Esophagus (tissue), 2 donors: Measurements from ENCODE around the gene ADRB2. TPM values are rescaled to one million over a fixed set of nuclear protein-coding genes. Genes with fewer than 3 reads are reported as not detected.

Experiments
- H3K27ac ChIP-seq, 2 donors: one replicate each; pipeline ENCODE4 v1.5.1; 2013; ENCODE audit warnings: low read depth in 2 of 2, mild to moderate bottlenecking in 2 of 2, inconsistent platforms in 1 of 2, low read length in 1 of 2, moderate library complexity in 1 of 2
- H3K27me3 ChIP-seq, 2 donors: one replicate each; pipeline ENCODE4 v1.6.1; 2013; ENCODE audit warnings: low read length in 2 of 2, control low read depth in 1 of 2, mild to moderate bottlenecking in 1 of 2; ENCODE audit not compliant: insufficient read depth in 2 of 2, control insufficient read depth in 1 of 2
- H3K36me3 ChIP-seq, 2 donors: one replicate each; pipeline ENCODE4 v1.6.1; 2013; ENCODE audit warnings: low read length in 1 of 2; ENCODE audit not compliant: control insufficient read depth in 2 of 2, insufficient read depth in 2 of 2
- H3K4me1 ChIP-seq, 2 donors: one replicate each; pipeline ENCODE4 v1.6.1; 2013; ENCODE audit warnings: low read length in 1 of 2; ENCODE audit not compliant: control insufficient read depth in 2 of 2, insufficient read depth in 2 of 2
- H3K4me3 ChIP-seq, 2 donors: one replicate each; pipeline ENCODE4 v1.5.1; 2013; ENCODE audit warnings: low read length in 2 of 2, mild to moderate bottlenecking in 2 of 2, low read depth in 1 of 2, moderate library complexity in 1 of 2
- H3K9me3 ChIP-seq, 2 donors: one replicate each; pipeline ENCODE4 v1.6.1; 2013; ENCODE audit warnings: mild to moderate bottlenecking in 2 of 2, low read depth in 1 of 2, low read length in 1 of 2, moderate library complexity in 1 of 2; ENCODE audit not compliant: control insufficient read depth in 2 of 2, insufficient read depth in 1 of 2
- WGBS, 2 donors: extraction: QIAGEN DNeasy Blood & Tissue Kit; methylation state at CpG; one replicate each; pipeline ENCODE4 v1.1.7; 2013; 5-methylcytosine and 5-hydroxymethylcytosine counted together
- polyA plus RNA-seq, 2 donors: library from polyadenylated mRNA; stranded (reverse); fragments of 200-250 nt; gene quantifications; one replicate each; pipeline ENCODE4 v1.2.3, GENCODE V29; 2013
- donor health status: healthy with polysubstance abuse.
- donor health status: Bipolar disorder and iron deficiency.

Gene ADRB2
- polyA plus RNA-seq, 2 donors: 2.1 to 2.8 TPM

DNA sequence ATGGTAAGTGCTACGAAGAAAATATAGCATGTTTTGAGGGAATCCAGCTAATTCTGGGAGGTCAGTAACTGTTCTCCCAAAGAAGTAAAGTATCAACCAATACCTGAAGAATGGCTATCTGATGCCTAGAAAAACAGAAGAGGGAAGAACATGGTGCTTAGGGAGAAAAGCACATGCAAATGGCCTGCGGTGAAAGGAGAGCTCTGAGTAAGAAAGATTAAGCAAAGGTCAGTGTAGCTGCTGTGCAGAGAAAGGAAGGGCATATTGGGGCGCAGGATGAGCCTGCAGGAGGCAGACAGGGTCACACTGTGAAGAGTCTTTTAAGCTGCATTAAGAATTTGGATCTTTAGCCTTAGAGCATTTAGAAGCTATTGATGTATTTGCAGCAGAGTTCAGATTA is 11.0 kb downstream of the ADRB2 start:
- peaks cover 0 to 2% of the 10 kb centered on the region in 2 donors for H3K4me1 ChIP-seq

DNA sequence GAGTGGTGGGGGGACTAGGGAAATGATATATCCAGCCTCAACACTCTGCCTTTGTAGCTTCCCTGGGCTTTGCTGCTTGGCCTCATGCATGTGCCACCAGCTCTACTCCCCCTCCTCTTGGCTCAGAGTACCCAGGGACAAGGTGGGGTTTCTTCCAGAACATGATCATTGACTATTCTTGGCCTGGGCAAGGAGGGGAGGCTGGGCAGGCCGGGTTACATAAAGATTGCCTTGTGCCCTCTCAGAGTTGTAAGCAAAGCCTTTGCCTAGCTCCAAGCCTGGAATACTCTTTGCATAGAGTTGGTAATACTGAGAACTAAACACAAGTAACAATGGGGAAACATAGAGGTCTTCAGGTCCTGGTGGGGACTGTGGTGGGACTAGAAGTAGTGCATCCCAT is 11.9 kb downstream of the ADRB2 start:
- no peaks in the 10 kb centered on the region for H3K9me3 ChIP-seq
- H3K27me3 ChIP-seq: no peaks in the 10 kb centered on the region
- no peak overlapping the region for H3K27ac ChIP-seq
- H3K4me1 ChIP-seq: no peaks in the 10 kb centered on the region
- WGBS, 2 donors: 85 to 91% methylated on average over 1 of the region's 1 CpG
- H3K36me3 ChIP-seq: no peaks in the 10 kb centered on the region
- no peak overlapping the region for H3K4me3 ChIP-seq

More for the DNA sequence above, 11.0 kb downstream of the ADRB2 start:
- Histone ChIP-seq H3K9me3 (no peaks in the 10 kb centered on the region), H3K27me3 (no peaks in the 10 kb centered on the region), H3K4me3 (no peak overlapping the region), H3K36me3 (no peaks in the 10 kb centered on the region), H3K27ac (no peak overlapping the region)
- WGBS, 2 donors: 94% methylated on average over 3 of the region's 3 CpGs

DNA sequence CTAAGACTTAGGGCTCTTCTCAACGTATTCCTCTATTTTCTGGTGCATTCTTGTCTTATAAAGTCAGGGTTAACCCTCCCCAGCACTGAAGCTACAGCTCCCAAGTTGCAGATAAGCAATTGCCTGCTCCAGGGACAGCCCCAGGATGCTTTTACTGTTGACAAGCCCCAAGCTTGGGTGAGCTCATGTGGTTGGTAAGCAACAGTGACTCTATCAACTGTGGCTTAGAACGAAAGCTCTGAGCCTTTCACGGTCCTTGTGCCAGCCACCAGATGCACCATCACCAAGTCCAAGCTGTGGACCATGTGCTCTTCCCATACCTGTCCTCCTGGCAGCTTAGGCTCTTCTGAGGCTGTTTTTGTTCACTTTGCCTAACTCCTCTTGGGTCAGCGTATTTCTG is 13.5 kb downstream of the ADRB2 start:
- Histone ChIP-seq H3K27ac (peak overlapping the region in 1 of 2 donors; percentile 42), H3K4me3 (no peak overlapping the region), H3K36me3 (no peaks in the 10 kb centered on the region), H3K9me3 (no peaks in the 10 kb centered on the region), H3K27me3 (no peaks in the 10 kb centered on the region), H3K4me1 (no peaks in the 10 kb centered on the region)
- WGBS, 2 donors: 80 to 84% methylated on average over 4 of the region's 4 CpGs

DNA sequence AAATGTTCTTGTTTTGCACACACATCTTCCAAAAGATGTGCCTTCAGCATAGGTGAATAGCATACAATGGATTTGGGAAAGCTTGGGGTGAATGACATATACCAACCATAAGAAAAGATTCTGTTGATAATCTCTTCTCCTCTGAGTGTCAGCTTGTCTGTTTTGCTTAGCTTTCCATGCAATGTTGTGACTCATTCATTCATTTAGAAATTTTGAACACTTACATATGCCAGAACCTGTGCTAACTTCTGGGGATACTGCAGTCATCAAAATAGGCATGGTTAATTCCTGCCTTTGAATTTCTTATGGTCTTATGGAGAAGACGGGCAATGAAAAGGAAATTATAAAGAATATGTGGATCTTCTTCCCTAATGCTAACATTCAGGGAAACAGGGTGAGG is 14.1 kb downstream of the ADRB2 start:
- 77 to 85% methylated on average over 1 of the region's 1 CpG for WGBS, 2 donors
- Histone ChIP-seq H3K4me3 (no peak overlapping the region), H3K36me3 (no peaks in the 10 kb centered on the region), H3K27me3 (no peaks in the 10 kb centered on the region), H3K9me3 (no peaks in the 10 kb centered on the region), H3K27ac (no peak overlapping the region), H3K4me1 (no peaks in the 10 kb centered on the region)

DNA sequence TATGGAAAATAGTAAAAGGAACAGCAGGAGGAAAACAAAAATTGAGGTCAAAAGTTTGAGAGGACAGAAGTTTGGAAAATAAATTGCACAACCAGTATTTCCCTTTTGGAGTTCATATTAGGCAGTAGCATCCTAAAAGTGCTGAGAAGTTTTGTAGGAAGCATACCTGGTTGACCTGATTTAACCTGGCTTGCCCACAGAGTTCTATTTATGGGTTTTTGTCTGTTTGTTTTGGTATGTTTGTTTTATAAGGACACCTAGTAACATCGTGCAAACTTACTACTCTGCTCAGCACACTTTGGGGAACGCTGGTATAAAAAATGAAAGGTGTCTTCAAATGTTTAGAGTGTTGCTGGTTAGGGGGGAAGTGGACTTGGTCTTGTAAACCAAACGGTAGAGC is 15.1 kb downstream of the ADRB2 start:
- no peak overlapping the region for H3K27ac ChIP-seq
- 35 to 44% methylated on average over 3 of the region's 3 CpGs for WGBS, 2 donors
- no peaks in the 10 kb centered on the region for H3K36me3 ChIP-seq
- H3K4me1 ChIP-seq: no peaks in the 10 kb centered on the region
- H3K9me3 ChIP-seq: no peaks in the 10 kb centered on the region
- no peak overlapping the region for H3K4me3 ChIP-seq
- no peaks in the 10 kb centered on the region for H3K27me3 ChIP-seq

DNA sequence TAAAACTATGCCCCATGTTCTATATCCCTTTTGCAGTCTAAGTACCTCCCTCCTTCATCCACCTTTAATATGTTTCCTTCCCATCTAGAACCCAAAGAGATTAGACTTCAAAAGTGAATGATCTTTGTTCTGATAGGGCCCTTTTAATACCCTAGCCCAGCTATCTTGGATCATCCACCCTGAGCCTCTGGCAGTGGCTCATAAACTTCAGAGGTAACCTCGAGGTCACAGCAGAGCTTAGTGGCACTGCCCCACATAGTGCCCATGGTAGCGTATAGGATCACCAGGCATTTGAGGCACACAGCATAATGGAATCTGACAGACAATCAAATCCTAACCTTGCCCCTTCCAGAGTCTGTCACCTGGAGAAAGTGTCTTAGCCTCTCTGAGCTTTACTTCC is 15.8 kb downstream of the ADRB2 start:
- Histone ChIP-seq H3K4me1 (no peaks in the 10 kb centered on the region), H3K9me3 (no peaks in the 10 kb centered on the region)
- 91 to 92% methylated on average over 2 of the region's 2 CpGs for WGBS, 2 donors

DNA sequence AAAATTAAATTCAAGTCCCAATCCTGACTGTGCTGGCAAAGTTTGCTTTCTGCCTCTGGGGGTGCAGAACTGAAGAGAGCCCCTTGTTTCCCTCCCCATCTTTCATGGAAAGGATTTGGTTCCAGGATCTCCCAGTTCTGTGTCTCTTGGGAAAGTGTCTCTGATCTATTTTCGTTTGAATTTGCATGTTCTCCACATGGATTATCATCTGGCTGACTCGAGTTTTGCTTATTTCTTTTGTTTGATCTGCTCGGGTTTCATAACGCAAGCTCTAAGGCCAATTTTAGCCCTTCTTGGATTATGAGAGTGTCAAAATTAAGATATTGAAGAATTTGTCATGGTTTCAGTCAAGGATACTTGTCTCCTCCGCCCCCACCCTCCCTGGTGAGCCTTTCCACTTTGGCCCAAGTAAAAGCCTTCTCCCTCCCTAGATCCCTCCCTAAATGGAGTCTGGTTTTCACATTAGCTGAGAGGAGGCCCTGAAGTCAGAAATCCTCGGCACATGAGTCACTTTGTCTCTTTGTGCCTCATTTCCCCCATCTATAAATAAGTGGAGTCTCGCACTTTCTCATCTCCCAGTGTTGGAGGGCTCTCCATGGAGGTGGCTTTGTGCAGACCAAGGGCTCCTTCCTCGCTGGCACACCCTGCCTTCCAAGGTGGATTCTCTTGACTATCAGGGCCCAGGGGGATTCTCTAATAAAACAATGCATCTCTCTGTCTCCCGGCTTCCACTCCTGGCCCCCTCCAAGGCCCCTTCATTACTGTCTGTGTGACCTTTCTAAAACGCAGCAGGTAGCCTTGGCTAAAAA is 17.3 kb downstream of the ADRB2 start:
- H3K36me3 ChIP-seq: no peaks in the 10 kb centered on the region
- H3K4me3 ChIP-seq: no peak overlapping the region
- no peaks in the 10 kb centered on the region for H3K9me3 ChIP-seq
- no peaks in the 10 kb centered on the region for H3K4me1 ChIP-seq
- no peaks in the 10 kb centered on the region for H3K27me3 ChIP-seq
- 72 to 75% methylated on average over 10 of the region's 10 CpGs for WGBS, 2 donors
- no peak overlapping the region for H3K27ac ChIP-seq

More for the DNA sequence above, 15.8 kb downstream of the ADRB2 start:
- Histone ChIP-seq H3K27me3 (no peaks in the 10 kb centered on the region), H3K4me3 (no peak overlapping the region), H3K27ac (no peak overlapping the region), H3K36me3 (no peaks in the 10 kb centered on the region)

DNA sequence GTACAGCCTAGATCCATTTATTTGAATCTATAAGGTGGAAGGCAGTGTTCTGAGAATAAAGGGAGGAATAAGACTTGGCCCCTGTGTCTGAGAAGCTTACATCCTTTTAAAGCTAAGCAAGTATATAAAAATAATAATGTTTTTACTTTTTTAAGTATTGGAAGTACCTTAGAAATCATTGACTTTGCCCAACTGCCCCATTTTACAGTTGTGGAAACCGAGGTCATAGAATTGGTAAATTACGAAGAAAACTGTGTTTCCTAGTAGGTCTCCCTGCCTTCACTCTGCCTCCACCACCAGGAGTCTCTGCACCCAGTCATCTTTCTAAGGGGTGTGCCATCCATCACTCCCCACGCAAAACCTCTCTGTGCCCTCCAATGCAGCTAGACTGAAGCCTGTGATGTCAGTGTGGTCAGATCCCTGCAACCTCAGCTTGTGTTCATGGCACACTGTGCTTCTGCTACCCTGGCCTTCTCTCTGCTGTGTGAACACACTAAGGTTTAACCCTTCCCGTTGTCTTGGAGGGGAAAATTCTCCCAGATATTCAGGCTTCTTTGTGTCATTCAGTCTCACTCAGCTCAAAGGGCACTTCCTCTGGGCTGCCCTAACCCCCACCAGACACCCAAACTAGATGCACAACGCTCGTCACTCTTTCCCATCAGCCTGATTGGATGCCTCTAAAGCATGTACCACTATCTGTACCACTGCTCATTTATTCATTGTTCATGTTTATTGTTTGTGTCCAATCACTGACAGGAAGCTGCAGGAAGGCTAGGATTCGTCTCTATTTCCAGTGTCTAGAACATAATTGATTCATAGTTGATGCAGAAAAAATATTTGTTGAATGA is 18.2 kb downstream of the ADRB2 start:
- Histone ChIP-seq H3K4me1 (no peaks in the 10 kb centered on the region), H3K27ac (no peak overlapping the region), H3K27me3 (no peaks in the 10 kb centered on the region), H3K9me3 (no peaks in the 10 kb centered on the region), H3K4me3 (no peak overlapping the region), H3K36me3 (no peaks in the 10 kb centered on the region)
- WGBS, 2 donors: 81 to 84% methylated on average over 7 of the region's 7 CpGs

DNA sequence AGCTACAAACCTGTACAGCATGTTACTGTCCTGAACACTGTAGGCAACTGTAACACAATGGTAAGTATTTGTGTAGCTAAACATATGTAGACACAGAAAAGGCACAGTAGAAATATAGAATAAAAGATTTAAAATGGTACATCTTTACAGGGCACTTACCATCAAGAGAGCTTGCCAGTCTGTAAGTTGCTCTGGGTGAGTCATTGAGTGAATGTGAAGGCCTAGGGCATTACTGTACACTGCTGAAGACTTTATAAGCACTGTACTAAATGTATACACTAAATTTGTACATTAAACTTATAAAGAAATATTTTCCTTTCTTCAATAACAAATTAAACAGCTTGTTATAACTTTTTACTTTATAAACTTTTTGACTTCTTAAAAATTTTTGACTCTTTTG is 20.5 kb downstream of the ADRB2 start:
- Histone ChIP-seq H3K4me3 (no peak overlapping the region), H3K27me3 (no peaks in the 10 kb centered on the region), H3K36me3 (no peaks in the 10 kb centered on the region), H3K27ac (no peak overlapping the region), H3K4me1 (no peaks in the 10 kb centered on the region), H3K9me3 (no peaks in the 10 kb centered on the region)
